Measurements from ENCODE around the gene DRAM2. TPM values are rescaled to one million over a fixed set of nuclear protein-coding genes. Genes with fewer than 3 reads are reported as not detected.

The DRAM2 gene
- total and polyA plus RNA-seq, 9 of the 15 experiments (the other 6 are each of a cell fraction or from before 2014, with no cell fraction given): 29.0 to 161 (median 53.5) TPM

GRCh38 chr1:111101854-111102642 lies 37.8 kb downstream of the DRAM2 start (continued):
- TF ChIP-seq BMI1 (IDR thresholded peaks at IDR 0.05; ENCODE audit: low read length) (no peak), TSC22D4 (tag; IDR thresholded peaks at IDR 0.05) (no peak), SIX5 (IDR thresholded peaks at IDR 0.05; ENCODE audit: borderline replicate concordance in 1 of 2, insufficient read depth in 1 of 2, low read depth in 1 of 2, low read length in 2 of 2) (no peak), ZNF318 (IDR thresholded peaks at IDR 0.05; ENCODE audit: borderline replicate concordance in 1 of 2, low read depth in 1 of 2) (0 out of 4 replicates have a peak, but pooled peaks of 1 of the 2 experiments have one; percentile 23), MYC (IDR thresholded peaks at IDR 0.05; ENCODE audit: low read depth, low read length) (no peak), MYC (CRISPR knock-in tag; IDR thresholded peaks at IDR 0.05; ENCODE audit: borderline replicate concordance, low read depth) (no peak), ETV5 (CRISPR knock-in tag; IDR thresholded peaks at IDR 0.05; ENCODE audit: low read depth) (no peak), ZNF316 (IDR thresholded peaks at IDR 0.05) (peak; percentile 97), NCOA4 (IDR thresholded peaks at IDR 0.05; ENCODE audit: partially characterized antibody) (no peak), ZNF274 (IDR thresholded peaks at IDR 0.05; ENCODE audit: borderline replicate concordance, low read depth, low read length) (no peak), ZZZ3 (IDR thresholded peaks at IDR 0.05) (no peak), E2F5 (CRISPR knock-in tag; IDR thresholded peaks at IDR 0.05) (no peak), CHCHD3 (CRISPR knock-in tag; IDR thresholded peaks at IDR 0.05) (no peak), C11orf30 (IDR thresholded peaks at IDR 0.05; ENCODE audit: low read depth) (peak; percentile 96), SAFB2 (IDR thresholded peaks at IDR 0.05; ENCODE audit: borderline replicate concordance, low read depth, low read length, severe bottlenecking) (no peak), POU5F1 (IDR thresholded peaks at IDR 0.05; ENCODE audit: borderline replicate concordance, low read depth, low read length, partially characterized antibody) (no peak), ZNF277 (CRISPR knock-in tag; IDR thresholded peaks at IDR 0.05; ENCODE audit: borderline replicate concordance) (no peak)

All from K562 (cell line).